Karpas-422 (cell line): Measurements from ENCODE around the gene RELN. TPM values are rescaled to one million over a fixed set of nuclear protein-coding genes. Genes with fewer than 3 reads are reported as not detected.

ENCODE experiments used
- DNase-seq: peaks from one replicate; pipeline ENCODE4 v3.0.0-alpha.2; 2015
- H2AFZ ChIP-seq: fragments of 200-600 bp; sonication (generic); 2 replicates; pipeline ENCODE4 v1.6.1; 2014; ENCODE audit warnings: antibody characterized with exemption, low read length, mixed read lengths
- H3K27ac ChIP-seq: fragments of 200-600 bp; sonication (generic); 2 replicates; pipeline ENCODE4 v1.5.1; 2014; ENCODE audit warnings: mild to moderate bottlenecking, low read length, moderate library complexity
- H3K27me3 ChIP-seq: fragments of 200-600 bp; sonication (generic); 2 replicates; pipeline ENCODE4 v1.6.1; 2014; ENCODE audit warnings: low read length, mixed read lengths
- H3K36me3 ChIP-seq: fragments of 200-600 bp; sonication (generic); 2 replicates; pipeline ENCODE4 v1.6.1; 2014; ENCODE audit warnings: low read length, mixed read lengths; ENCODE audit not compliant: insufficient read depth
- H3K4me1 ChIP-seq: fragments of 200-600 bp; sonication (generic); 2 replicates; pipeline ENCODE4 v1.6.1; 2014; ENCODE audit warnings: mild to moderate bottlenecking, low read length, mixed read lengths
- H3K4me2 ChIP-seq: fragments of 200-600 bp; sonication (generic); 2 replicates; pipeline ENCODE4 v1.6.1; 2014; ENCODE audit warnings: low read length, low read depth, mild to moderate bottlenecking; ENCODE audit not compliant: poor library complexity, severe bottlenecking
- H3K4me3 ChIP-seq: fragments of 200-600 bp; sonication (generic); 2 replicates; pipeline ENCODE4 v1.5.1; 2014; ENCODE audit warnings: mild to moderate bottlenecking, antibody characterized with exemption, low read length, mixed read lengths
- H3K79me2 ChIP-seq: fragments of 200-600 bp; sonication (generic); 2 replicates; pipeline ENCODE4 v1.6.1; 2014; ENCODE audit warnings: mild to moderate bottlenecking, low read length, mixed read lengths
- H3K9ac ChIP-seq: fragments of 200-600 bp; sonication (generic); 2 replicates; pipeline ENCODE4 v1.6.0; 2014; ENCODE audit warnings: low read length
- H3K9me2 ChIP-seq: fragments of 200-600 bp; sonication (generic), shearing (Covaris generic); replicated peaks from 2 replicates; pipeline ENCODE4 v1.6.0; 2014; ENCODE audit warnings: mild to moderate bottlenecking, low read length, moderate library complexity; ENCODE audit not compliant: insufficient read depth
- H3K9me3 ChIP-seq: fragments of 300-700, 200-600 bp; sonication (generic); 2 replicates; pipeline ENCODE4 v1.6.1; 2014; ENCODE audit warnings: low read length, mixed read lengths
- H4K20me1 ChIP-seq: fragments of 200-600 bp; sonication (generic); 2 replicates; pipeline ENCODE4 v1.6.1; 2014; ENCODE audit warnings: mild to moderate bottlenecking, antibody characterized with exemption, low read length, low read depth; ENCODE audit not compliant: insufficient read depth
- total RNA-seq: library from RNA; depleted of rRNA; stranded (reverse); fragments of >200 nt; shearing (Covaris generic); gene quantifications from 2 replicates; pipeline ENCODE4 v1.2.3, GENCODE V29; 2014; ENCODE audit warnings: low replicate concordance

RELN gene
- total RNA-seq, 1 experiment from 2014 or later: not detected

DNA sequence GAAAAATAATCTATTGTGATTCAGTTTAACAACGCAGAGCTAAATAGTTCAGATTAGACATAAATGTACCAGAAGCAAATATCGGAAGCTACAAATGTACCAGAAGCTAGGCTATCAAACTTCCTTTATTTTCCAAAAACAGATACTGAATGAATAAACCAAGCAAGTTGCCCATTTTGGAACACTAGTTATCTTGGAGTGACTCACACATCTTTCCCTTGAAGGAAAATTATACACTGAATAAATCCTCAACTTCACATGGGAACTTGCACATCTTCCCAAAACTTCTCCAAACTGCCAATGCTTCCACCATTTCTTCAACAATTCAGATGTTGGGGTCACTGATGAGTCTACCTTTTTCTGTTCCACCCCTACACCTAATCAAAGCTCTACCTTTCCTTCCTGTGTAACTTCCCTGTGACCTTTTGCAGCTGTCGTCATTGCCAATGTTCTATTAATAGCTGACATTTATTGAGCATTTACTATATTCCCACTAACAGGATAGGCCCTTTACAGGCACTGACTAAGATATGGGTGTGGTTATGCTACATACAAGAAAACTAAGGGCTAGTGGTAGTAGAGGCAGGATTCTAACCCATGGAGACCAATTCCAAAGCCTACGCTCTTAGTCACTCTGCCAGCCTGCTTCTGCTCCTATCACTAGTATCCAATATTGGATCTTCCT, 22.7 kb downstream of the RELN start:
- no peaks in the 10 kb centered on the region for H3K4me1 ChIP-seq
- H2AFZ ChIP-seq: no peak overlapping the region
- H3K9ac ChIP-seq: no peak overlapping the region
- no peak overlapping the region for H3K27ac ChIP-seq
- no peaks in the 10 kb centered on the region for H3K36me3 ChIP-seq
- H3K4me2 ChIP-seq: no peak overlapping the region
- no peaks in the 10 kb centered on the region for H3K9me3 ChIP-seq
- H3K9me2 ChIP-seq: no peaks in the 10 kb centered on the region
- DNase-seq: no peak
- no peaks in the 10 kb centered on the region for H4K20me1 ChIP-seq
- no peaks in the 10 kb centered on the region for H3K27me3 ChIP-seq
- H3K4me3 ChIP-seq: no peak overlapping the region
- H3K79me2 ChIP-seq: no peaks in the 10 kb centered on the region

DNA sequence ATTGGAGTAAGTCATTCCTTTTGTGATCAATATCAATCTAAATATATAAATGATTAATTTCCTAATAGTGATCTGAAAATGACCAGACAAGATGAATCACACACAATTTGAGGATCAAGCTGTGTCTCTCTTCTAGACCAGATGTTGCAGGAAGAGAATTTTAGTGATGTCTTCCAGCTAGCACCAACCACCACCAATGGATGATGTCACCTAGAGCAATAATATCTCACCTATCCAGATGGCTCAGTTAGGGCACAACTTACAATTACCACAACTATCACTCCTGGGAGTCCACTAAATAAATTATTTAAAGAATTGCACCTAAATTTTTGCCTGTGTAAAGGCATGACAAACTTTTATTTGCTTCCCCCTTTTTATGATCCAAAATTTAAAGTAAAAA, 25.2 kb downstream of the RELN start:
- H3K9me3 ChIP-seq: no peaks in the 10 kb centered on the region
- H3K36me3 ChIP-seq: no peaks in the 10 kb centered on the region
- no peak overlapping the region for H3K4me2 ChIP-seq
- no peak overlapping the region for H3K4me3 ChIP-seq
- no peak overlapping the region for H3K27ac ChIP-seq
- no peaks in the 10 kb centered on the region for H3K4me1 ChIP-seq
- no peak for DNase-seq
- H3K9me2 ChIP-seq: no peaks in the 10 kb centered on the region
- H4K20me1 ChIP-seq: no peaks in the 10 kb centered on the region
- no peaks in the 10 kb centered on the region for H3K79me2 ChIP-seq
- H2AFZ ChIP-seq: no peak overlapping the region
- no peaks in the 10 kb centered on the region for H3K27me3 ChIP-seq
- H3K9ac ChIP-seq: no peak overlapping the region

DNA sequence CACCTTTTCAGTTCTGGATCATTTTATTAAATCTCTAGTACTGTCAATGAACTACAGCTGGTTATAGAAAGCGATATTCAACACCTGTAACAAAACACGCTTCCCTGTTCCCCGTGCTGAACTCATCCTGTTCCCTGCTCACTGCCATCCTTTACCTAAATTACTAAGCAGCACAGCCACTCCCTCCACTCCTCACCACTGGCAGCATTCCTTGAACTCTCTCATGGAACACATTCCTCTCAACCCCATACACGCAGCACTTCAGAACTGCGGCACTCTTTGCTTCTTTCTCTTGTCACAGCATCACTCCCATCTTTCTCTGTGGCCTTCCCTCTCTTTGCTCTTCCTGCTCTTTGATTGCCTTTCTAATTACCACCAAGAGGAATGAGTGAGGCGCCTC, 27.4 kb downstream of the RELN start:
- H3K79me2 ChIP-seq: no peaks in the 10 kb centered on the region
- no peak overlapping the region for H3K4me3 ChIP-seq
- H4K20me1 ChIP-seq: no peaks in the 10 kb centered on the region
- H3K9me3 ChIP-seq: no peaks in the 10 kb centered on the region
- no peak overlapping the region for H3K27ac ChIP-seq
- H3K4me1 ChIP-seq: no peaks in the 10 kb centered on the region
- H3K9me2 ChIP-seq: no peaks in the 10 kb centered on the region
- H2AFZ ChIP-seq: no peak overlapping the region
- no peaks in the 10 kb centered on the region for H3K36me3 ChIP-seq
- no peak overlapping the region for H3K4me2 ChIP-seq
- H3K9ac ChIP-seq: no peak overlapping the region
- no peak for DNase-seq
- H3K27me3 ChIP-seq: no peaks in the 10 kb centered on the region

DNA sequence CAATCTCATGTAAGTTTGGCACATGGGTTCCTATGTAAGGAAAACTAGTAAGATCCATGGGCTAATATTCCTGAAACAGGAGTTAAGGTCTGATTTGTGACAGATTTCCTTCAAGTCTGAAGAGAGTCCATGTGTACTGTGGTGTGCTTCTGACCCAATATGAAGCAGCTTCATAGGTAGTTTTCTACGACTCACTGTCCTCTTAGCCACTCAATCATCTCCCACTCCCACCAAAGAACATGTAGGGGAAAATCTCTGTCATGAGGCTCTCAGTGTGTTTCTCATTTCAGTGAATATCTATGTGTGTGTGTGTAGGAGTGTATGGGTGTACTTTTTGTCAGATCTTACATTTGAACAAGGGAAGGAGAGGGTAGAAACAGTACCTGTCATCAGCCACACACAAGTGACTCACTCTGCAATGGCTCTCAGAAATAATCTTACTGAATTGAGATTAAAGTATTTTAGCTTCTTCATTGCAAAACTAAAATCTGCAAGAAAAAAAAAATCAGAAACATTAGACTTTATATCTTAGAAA, 31.1 kb downstream of the RELN start:
- no peak for DNase-seq
- Histone ChIP-seq H3K4me2 (no peak overlapping the region), H3K4me1 (no peaks in the 10 kb centered on the region), H3K27ac (no peak overlapping the region), H3K9me2 (no peaks in the 10 kb centered on the region), H4K20me1 (no peaks in the 10 kb centered on the region), H3K36me3 (no peaks in the 10 kb centered on the region), H2AFZ (no peak overlapping the region), H3K9me3 (no peaks in the 10 kb centered on the region), H3K27me3 (no peaks in the 10 kb centered on the region), H3K9ac (no peak overlapping the region), H3K4me3 (no peak overlapping the region), H3K79me2 (no peaks in the 10 kb centered on the region)

DNA sequence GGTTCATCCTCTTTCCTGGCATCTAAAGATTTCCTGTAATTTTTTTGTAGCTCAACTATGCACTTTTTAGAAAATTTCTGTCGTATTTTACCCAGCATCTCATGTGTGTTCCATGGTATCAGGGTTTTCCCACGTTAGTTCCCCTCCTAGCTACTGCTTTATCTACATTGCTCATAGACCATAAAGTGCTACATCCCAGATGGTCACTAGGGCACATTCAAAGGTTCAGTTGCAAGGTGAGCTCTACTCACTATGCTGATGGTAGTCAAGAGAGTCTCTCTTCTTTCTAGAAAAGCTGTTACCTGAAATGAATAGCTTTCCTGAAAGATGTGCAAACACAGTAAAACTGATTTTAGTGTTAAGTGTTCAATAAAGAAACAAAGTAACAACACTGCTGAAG, 33.5 kb downstream of the RELN start:
- H4K20me1 ChIP-seq: no peaks in the 10 kb centered on the region
- no peak for DNase-seq

DNA sequence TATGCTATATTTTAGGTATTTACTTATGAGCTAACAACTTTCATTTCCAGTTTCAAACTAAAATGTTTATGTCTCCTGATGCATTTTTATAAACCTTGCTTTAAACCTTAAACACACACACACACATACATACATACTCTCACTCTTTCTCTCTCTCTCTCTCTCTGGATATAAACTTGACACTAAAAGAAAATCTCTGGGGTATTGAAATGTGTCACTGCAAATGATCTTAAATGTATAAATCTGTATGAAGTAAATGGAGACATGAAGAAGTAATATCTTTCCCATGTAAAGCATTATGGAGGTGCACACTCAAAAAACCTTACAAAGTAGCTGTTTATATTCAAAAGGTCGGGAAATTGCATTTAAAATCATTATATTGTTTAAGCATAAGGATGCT, 37.0 kb downstream of the RELN start:
- Histone ChIP-seq H3K36me3 (no peaks in the 10 kb centered on the region), H4K20me1 (no peaks in the 10 kb centered on the region), H3K4me1 (no peaks in the 10 kb centered on the region), H2AFZ (no peak overlapping the region), H3K9me3 (no peaks in the 10 kb centered on the region), H3K9me2 (no peaks in the 10 kb centered on the region), H3K4me2 (no peak overlapping the region), H3K27me3 (no peaks in the 10 kb centered on the region), H3K9ac (no peak overlapping the region), H3K27ac (no peak overlapping the region), H3K4me3 (no peak overlapping the region), H3K79me2 (no peaks in the 10 kb centered on the region)
- no peak for DNase-seq

More for the DNA sequence above, 33.5 kb downstream of the RELN start:
- Histone ChIP-seq H3K36me3 (no peaks in the 10 kb centered on the region), H2AFZ (no peak overlapping the region), H3K4me2 (no peak overlapping the region), H3K9me3 (no peaks in the 10 kb centered on the region), H3K9ac (no peak overlapping the region), H3K79me2 (no peaks in the 10 kb centered on the region), H3K27me3 (no peaks in the 10 kb centered on the region), H3K27ac (no peak overlapping the region), H3K9me2 (no peaks in the 10 kb centered on the region), H3K4me1 (no peaks in the 10 kb centered on the region), H3K4me3 (no peak overlapping the region)

DNA sequence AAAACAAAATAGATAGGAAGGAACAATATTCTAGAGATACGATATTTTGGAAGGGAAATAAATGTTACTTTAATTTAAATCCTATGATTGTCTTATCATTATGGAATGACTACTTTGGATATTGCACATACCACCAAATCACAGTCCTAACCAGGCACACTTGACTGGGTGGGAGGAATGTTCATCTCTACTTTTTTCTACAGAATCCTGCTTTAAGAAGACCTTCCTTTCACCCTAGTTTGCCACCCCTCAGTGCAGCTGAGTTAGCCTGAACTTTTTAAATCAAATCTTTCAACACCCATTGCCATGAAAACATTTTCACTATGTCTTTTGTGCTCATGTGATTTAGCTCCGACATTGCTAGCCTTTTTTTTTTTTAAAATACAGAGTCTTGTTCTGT, 38.1 kb downstream of the RELN start:
- Histone ChIP-seq H2AFZ (no peak overlapping the region), H3K4me3 (no peak overlapping the region), H3K27ac (no peak overlapping the region), H3K36me3 (no peaks in the 10 kb centered on the region), H4K20me1 (no peaks in the 10 kb centered on the region), H3K9me3 (no peaks in the 10 kb centered on the region), H3K4me1 (no peaks in the 10 kb centered on the region), H3K9me2 (no peaks in the 10 kb centered on the region), H3K79me2 (no peaks in the 10 kb centered on the region), H3K9ac (no peak overlapping the region), H3K4me2 (no peak overlapping the region), H3K27me3 (no peaks in the 10 kb centered on the region)
- DNase-seq: no peak

DNA sequence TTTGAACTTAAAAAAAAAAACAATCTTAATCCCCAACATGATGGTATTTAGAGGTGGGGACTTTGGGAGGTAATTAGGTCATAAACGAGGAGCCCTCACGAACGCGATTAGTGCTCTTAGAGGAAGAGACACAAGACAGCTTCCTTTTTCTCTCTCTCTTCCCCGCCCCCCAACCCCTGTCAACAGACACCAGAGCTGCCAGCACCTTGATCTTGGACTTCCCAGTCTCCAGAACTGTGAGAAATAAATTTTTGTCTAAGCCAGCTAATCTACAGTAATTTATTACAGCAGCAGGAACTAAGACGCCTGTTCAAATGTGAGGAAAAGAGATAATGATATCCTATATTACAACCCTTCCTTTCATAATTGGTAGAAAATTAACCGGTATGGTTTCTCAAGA, 40.1 kb downstream of the RELN start:
- Histone ChIP-seq H3K9me3 (no peaks in the 10 kb centered on the region), H3K4me2 (no peak overlapping the region), H3K4me3 (no peak overlapping the region), H3K79me2 (no peaks in the 10 kb centered on the region), H4K20me1 (no peaks in the 10 kb centered on the region), H3K9ac (no peak overlapping the region), H3K36me3 (no peaks in the 10 kb centered on the region), H2AFZ (no peak overlapping the region), H3K9me2 (no peaks in the 10 kb centered on the region), H3K27me3 (no peaks in the 10 kb centered on the region), H3K4me1 (no peaks in the 10 kb centered on the region), H3K27ac (no peak overlapping the region)
- no peak for DNase-seq
